K562 (cell line): ENCODE measurements around the gene PLEK2. TPM values are rescaled to one million over a fixed set of nuclear protein-coding genes. Genes with fewer than 3 reads are reported as not detected.
A peak's percentile ranks its signal among the peaks of the same experiment; 100 is the strongest.

ENCODE experiments used
- BACH1 ChIP-seq: fragments of 200-800 bp; sonication (Bioruptor generic); IDR thresholded peaks from 2 replicates; pipeline ENCODE4 v1.6.1; 2016; ENCODE audit warnings: missing genetic modification characterization, missing compliant biosample characterization
- DNMT1 ChIP-seq: fragments of 450-650 bp; IDR thresholded peaks from 2 replicates; pipeline ENCODE4 v1.6.1; 2016; ENCODE audit warnings: antibody characterized with exemption, mild to moderate bottlenecking
- FUS ChIP-seq: fragments of 200-400 bp; formaldehyde crosslinking; optimal IDR thresholded peaks from 2 replicates; pipeline ENCODE3; 2017; ENCODE audit warnings: low read depth, low read length
- GABPB1 ChIP-seq: sonication (generic); formaldehyde crosslinking; IDR thresholded peaks from 2 replicates; pipeline ENCODE4 v1.8.0; 2022; ENCODE audit warnings: mild to moderate bottlenecking, missing genetic modification reagents
- GABPB2 ChIP-seq: fragments of 250-450 bp; sonication (Bioruptor Pico); conservative IDR thresholded peaks from 2 replicates; pipeline ENCODE4 v1.5.1; 2021; ENCODE audit warnings: mild to moderate bottlenecking
- HDAC6 ChIP-seq: IDR thresholded peaks from 2 replicates; pipeline ENCODE4 v1.6.1; 2012; ENCODE audit warnings: low read depth, mild to moderate bottlenecking, control low read depth, inconsistent platforms, low read length, moderate library complexity
- ILK ChIP-seq: fragments of 450-650 bp; IDR thresholded peaks from 2 replicates; pipeline ENCODE4 v1.6.1; 2016; ENCODE audit warnings: missing genetic modification characterization, low read depth, mild to moderate bottlenecking, missing compliant biosample characterization, moderate library complexity, borderline replicate concordance
- KHSRP ChIP-seq: fragments of 450-650 bp; IDR thresholded peaks from 2 replicates; pipeline ENCODE4 v1.6.1; 2017
- LARP7 ChIP-seq: fragments of 450-650 bp; IDR thresholded peaks from 2 replicates; pipeline ENCODE4 v1.6.1; 2016
- MAFG ChIP-seq: fragments of 450-650 bp; conservative IDR thresholded peaks from 2 replicates; pipeline ENCODE4 v1.6.1; 2016; ENCODE audit warnings: missing genetic modification characterization, missing compliant biosample characterization
- NCOR1 ChIP-seq: fragments of 450-650 bp; IDR thresholded peaks from 2 replicates; pipeline ENCODE4 v1.6.1; 2016; ENCODE audit warnings: mild to moderate bottlenecking, moderate library complexity
- NR2F6 ChIP-seq: fragments of 450-650 bp; formaldehyde crosslinking; IDR thresholded peaks from 2 replicates; pipeline ENCODE4 v1.4.0; 2020; ENCODE audit warnings: mild to moderate bottlenecking
- RAD51 ChIP-seq: fragments of 450-650 bp; IDR thresholded peaks from 2 replicates; pipeline ENCODE4 v1.7.1; 2016; ENCODE audit warnings: low read depth, mild to moderate bottlenecking, borderline replicate concordance
- SMARCB1 ChIP-seq: IDR thresholded peaks from 2 replicates; pipeline ENCODE4 v1.6.1; 2011; ENCODE audit warnings: improper control_type of control experiment, low read depth; ENCODE audit not compliant: insufficient read length
- SMARCC2 ChIP-seq: fragments of 450-650 bp; IDR thresholded peaks from 2 replicates; pipeline ENCODE4 v1.6.1; 2017; ENCODE audit warnings: antibody characterized with exemption, moderate library complexity, mild to moderate bottlenecking, low read depth
- SREBF2 ChIP-seq: sonication (generic); formaldehyde crosslinking; IDR thresholded peaks from 2 replicates; pipeline ENCODE4 v1.4.0; 2020; ENCODE audit warnings: mild to moderate bottlenecking, missing genetic modification reagents
- TAF15 ChIP-seq: fragments of 200-400 bp; formaldehyde crosslinking; IDR thresholded peaks from 2 replicates; pipeline ENCODE4 v1.6.1; 2017; ENCODE audit warnings: mild to moderate bottlenecking, low read depth, low read length, moderate library complexity
- TGIF2 ChIP-seq: sonication (generic); formaldehyde crosslinking; IDR thresholded peaks from 2 replicates; pipeline ENCODE4 v1.8.1; 2022; ENCODE audit warnings: mild to moderate bottlenecking, missing genetic modification reagents, moderate library complexity
- THRAP3 ChIP-seq: fragments of 450-650 bp; IDR thresholded peaks from 2 replicates; pipeline ENCODE4 v1.6.1; 2016; ENCODE audit warnings: mild to moderate bottlenecking, inconsistent platforms, borderline replicate concordance
- ZNF197 ChIP-seq: fragments of 200-800 bp; sonication (Bioruptor generic); IDR thresholded peaks from 2 replicates; pipeline ENCODE4 v1.6.1; 2016; ENCODE audit warnings: low read depth, missing genetic modification characterization, missing compliant biosample characterization
- ZNF766 ChIP-seq: fragments of 200-800 bp; sonication (Bioruptor generic); conservative IDR thresholded peaks from 2 replicates; pipeline ENCODE4 v1.6.1; 2016; ENCODE audit warnings: missing genetic modification characterization, missing compliant biosample characterization
- polyA plus RNA-seq, 8 experiments: library from polyadenylated mRNA; depleted of rRNA in 4 of 8; stranded (reverse) in 5 of 8; unstranded in 3 of 8; fragments of >200 nt; fragmentation: Nextera tagmentation in 2 of 8; fragmentation: Illumina TruSeq in 1 of 8; extraction: Ambion mirVana in 2 of 8; extraction: Trizol in 1 of 8; gene quantifications; 2 replicates each; pipeline versions ENCODE4 v1.2.1 to v1.2.3, GENCODE V29; 2011 to 2014; ENCODE audit warnings: inconsistent platforms in 1 of 8, missing spikeins in 1 of 8
- total RNA-seq, 7 experiments: library from RNA; depleted of rRNA in 6 of 7; stranded (reverse); fragments of >200 nt in 6 of 7; fragmentation: Illumina TruSeq in 2 of 7; extraction: Trizol in 2 of 7; gene quantifications; 2 replicates each; pipeline versions ENCODE4 v1.2.1 to v1.2.3, GENCODE V29; 2011 to 2021; ENCODE audit warnings: low replicate concordance in 1 of 7
- TF ChIP-seq, protein P1 (sequence below): fragments of 250-450 bp; sonication (Bioruptor Pico); IDR thresholded peaks from 2 replicates; pipeline ENCODE4 v1.4.0; 2020; ENCODE audit warnings: mild to moderate bottlenecking, moderate library complexity, borderline replicate concordance
- TF ChIP-seq, protein P2 (sequence below): fragments of 250-450 bp; sonication (Bioruptor Pico); IDR thresholded peaks from 2 replicates; pipeline ENCODE4 v1.8.0; 2021; ENCODE audit warnings: borderline replicate concordance, mild to moderate bottlenecking, moderate library complexity; ENCODE audit not compliant: poor library complexity, severe bottlenecking
- TF ChIP-seq, protein P3 (sequence below): fragments of 250-450 bp; sonication (Bioruptor Pico); IDR thresholded peaks from 2 replicates; pipeline ENCODE4 v1.5.0; 2022; ENCODE audit warnings: mild to moderate bottlenecking

PLEK2 gene
- total and polyA plus RNA-seq, 9 of the 15 experiments (the other 6 are each of a cell fraction or from before 2014, with no cell fraction given) = not detected

DNA sequence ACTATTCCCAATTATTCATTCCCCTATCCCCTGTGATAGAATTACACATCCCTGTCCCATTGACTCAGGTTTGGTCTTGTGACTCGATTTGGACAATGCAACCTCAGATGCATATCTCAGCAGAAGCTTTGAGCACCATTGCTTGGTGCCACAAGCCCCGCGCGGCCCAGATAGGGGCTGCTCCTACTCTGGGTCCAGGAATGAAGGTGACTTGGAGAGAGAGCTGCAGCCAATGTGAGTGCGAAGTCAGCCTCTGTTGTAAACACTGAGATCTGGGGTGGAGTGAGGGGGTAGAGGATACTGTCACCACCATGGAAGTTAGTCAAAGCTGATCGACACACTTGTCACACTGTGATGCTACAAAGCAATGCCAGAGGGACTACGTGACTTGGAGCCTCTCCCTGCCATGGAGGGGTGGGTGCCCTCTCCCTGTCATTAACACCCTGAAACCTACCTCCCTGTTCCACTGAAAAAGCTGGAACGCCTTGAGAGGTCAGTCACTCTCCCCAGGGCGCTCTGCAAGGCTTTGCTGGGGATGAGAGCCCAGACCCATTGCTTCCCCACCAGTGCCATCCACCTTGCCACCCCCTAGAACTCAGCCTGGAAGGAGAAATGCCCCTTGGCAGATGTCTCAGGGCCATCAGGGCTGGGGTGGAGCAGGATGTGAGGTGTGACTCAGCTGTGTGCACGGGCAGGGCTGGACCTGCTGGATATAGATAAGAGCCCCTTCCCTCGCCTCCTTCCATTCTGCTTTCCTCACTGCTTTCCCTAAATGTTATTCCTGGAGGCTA, 6.6 kb upstream of the PLEK2 start (continued):
- peak; percentile 93 for TF ChIP-seq SMARCC2
- TF ChIP-seq BACH1 = no peak
- no peak for TF ChIP-seq FUS
- TF ChIP-seq TAF15 = no peak
- TF ChIP-seq NR2F6 (CRISPR knock-in tag) = no peak
- no peak for TF ChIP-seq KHSRP
- no peak for TF ChIP-seq ILK (tag)
- no peak for TF ChIP-seq RAD51
- TF ChIP-seq NCOR1 = peak; percentile 81
- TF ChIP-seq ZNF197 (CRISPR knock-in tag) = no peak
- TF ChIP-seq, protein P1, sequence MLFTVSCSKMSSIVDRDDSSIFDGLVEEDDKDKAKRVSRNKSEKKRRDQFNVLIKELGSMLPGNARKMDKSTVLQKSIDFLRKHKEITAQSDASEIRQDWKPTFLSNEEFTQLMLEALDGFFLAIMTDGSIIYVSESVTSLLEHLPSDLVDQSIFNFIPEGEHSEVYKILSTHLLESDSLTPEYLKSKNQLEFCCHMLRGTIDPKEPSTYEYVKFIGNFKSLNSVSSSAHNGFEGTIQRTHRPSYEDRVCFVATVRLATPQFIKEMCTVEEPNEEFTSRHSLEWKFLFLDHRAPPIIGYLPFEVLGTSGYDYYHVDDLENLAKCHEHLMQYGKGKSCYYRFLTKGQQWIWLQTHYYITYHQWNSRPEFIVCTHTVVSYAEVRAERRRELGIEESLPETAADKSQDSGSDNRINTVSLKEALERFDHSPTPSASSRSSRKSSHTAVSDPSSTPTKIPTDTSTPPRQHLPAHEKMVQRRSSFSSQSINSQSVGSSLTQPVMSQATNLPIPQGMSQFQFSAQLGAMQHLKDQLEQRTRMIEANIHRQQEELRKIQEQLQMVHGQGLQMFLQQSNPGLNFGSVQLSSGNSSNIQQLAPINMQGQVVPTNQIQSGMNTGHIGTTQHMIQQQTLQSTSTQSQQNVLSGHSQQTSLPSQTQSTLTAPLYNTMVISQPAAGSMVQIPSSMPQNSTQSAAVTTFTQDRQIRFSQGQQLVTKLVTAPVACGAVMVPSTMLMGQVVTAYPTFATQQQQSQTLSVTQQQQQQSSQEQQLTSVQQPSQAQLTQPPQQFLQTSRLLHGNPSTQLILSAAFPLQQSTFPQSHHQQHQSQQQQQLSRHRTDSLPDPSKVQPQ (CRISPR knock-in tag) = no peak
- TF ChIP-seq GABPB1 = no peak
- TF ChIP-seq THRAP3 = no peak
- TF ChIP-seq, protein P2, sequence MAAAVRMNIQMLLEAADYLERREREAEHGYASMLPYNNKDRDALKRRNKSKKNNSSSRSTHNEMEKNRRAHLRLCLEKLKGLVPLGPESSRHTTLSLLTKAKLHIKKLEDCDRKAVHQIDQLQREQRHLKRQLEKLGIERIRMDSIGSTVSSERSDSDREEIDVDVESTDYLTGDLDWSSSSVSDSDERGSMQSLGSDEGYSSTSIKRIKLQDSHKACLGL (CRISPR knock-in tag) = no peak
- no peak for TF ChIP-seq HDAC6
- peak; percentile 44 for TF ChIP-seq MAFG (tag)
- no peak for TF ChIP-seq TGIF2 (CRISPR knock-in tag)
- no peak for TF ChIP-seq SREBF2
- TF ChIP-seq, protein P3, sequence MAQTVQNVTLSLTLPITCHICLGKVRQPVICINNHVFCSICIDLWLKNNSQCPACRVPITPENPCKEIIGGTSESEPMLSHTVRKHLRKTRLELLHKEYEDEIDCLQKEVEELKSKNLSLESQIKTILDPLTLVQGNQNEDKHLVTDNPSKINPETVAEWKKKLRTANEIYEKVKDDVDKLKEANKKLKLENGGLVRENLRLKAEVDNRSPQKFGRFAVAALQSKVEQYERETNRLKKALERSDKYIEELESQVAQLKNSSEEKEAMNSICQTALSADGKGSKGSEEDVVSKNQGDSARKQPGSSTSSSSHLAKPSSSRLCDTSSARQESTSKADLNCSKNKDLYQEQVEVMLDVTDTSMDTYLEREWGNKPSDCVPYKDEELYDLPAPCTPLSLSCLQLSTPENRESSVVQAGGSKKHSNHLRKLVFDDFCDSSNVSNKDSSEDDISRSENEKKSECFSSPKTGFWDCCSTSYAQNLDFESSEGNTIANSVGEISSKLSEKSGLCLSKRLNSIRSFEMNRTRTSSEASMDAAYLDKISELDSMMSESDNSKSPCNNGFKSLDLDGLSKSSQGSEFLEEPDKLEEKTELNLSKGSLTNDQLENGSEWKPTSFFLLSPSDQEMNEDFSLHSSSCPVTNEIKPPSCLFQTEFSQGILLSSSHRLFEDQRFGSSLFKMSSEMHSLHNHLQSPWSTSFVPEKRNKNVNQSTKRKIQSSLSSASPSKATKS (CRISPR knock-in tag) = no peak
- TF ChIP-seq DNMT1 = no peak
- 0 out of 2 replicates have a peak, but pooled peaks have one; percentile 28 for TF ChIP-seq ZNF766 (CRISPR knock-in tag)
- no peak for TF ChIP-seq GABPB2 (CRISPR knock-in tag)
- no peak for TF ChIP-seq LARP7
- no peak for TF ChIP-seq SMARCB1
